ENCODE data around the gene AP2A1. TPM values are rescaled to one million over a fixed set of nuclear protein-coding genes. Genes with fewer than 3 reads are reported as not detected.

The AP2A1 gene
- polyA plus RNA-seq, 2 of the 4 experiments (the other 2 are of a cell fraction): 36.6 to 58.6 TPM

DNA sequence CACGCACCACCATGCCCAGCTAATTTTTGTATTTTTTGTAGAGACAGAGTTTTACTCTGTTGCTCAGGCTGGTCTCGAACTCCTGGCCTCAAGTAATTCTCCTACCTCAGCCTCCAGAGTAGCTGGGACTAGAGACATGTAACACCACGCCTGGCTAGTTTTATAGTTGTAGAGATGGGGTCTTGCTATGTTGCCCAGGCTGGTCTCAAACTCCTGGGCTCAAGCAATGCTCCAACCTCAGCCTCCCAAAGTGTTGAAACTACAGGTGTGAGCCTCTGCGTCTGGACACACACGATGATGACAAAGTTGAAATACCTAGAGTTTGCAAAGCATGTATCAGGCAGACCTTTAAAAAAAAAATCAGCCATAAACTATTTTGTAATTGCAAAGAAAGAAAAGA lies 79.6 kb downstream of the AP2A1 start:
- no peak for ATAC-seq
- H3K9me3 ChIP-seq: no peaks in the 10 kb centered on the region
- POLR2A ChIA-PET: no interaction called here
- CTCF ChIA-PET: interaction anchor here (1.1 to 1.7 kb wide), 4 partner anchors 9 to 161 kb away, joined by 3 to 4 read pairs (median 4); no protein-coding TSS in a partner anchor
- H3K4me2 ChIP-seq: no peak overlapping the region
- TF ChIP-seq FOSL2 (IDR thresholded peaks at IDR 0.05) (no peak), FOSL2 (CRISPR knock-in tag; IDR thresholded peaks at IDR 0.05) (no peak), KDM1A (IDR thresholded peaks at IDR 0.05; ENCODE audit: low read depth) (no peak), MAFK (IDR thresholded peaks at IDR 0.05; ENCODE audit: partially characterized antibody) (no peak), FOXS1 (CRISPR knock-in tag; IDR thresholded peaks at IDR 0.05) (no peak), CEBPB (IDR thresholded peaks at IDR 0.05) (no peak), CHD4 (IDR thresholded peaks at IDR 0.05; ENCODE audit: borderline replicate concordance) (no peak), RNF2 (IDR thresholded peaks at IDR 0.05; ENCODE audit: borderline replicate concordance, low read depth) (no peak), JUNB (IDR thresholded peaks at IDR 0.05) (no peak), JUN (IDR thresholded peaks at IDR 0.05) (no peak), RCOR1 (IDR thresholded peaks at IDR 0.05; ENCODE audit: low read depth, low read length) (no peak), ZC3H11A (IDR thresholded peaks at IDR 0.05) (no peak), MYC (IDR thresholded peaks at IDR 0.05; ENCODE audit: borderline replicate concordance, low read length) (no peak), TFCP2L1 (CRISPR knock-in tag; IDR thresholded peaks at IDR 0.05) (no peak)
- TF ChIP-seq, protein P1, sequence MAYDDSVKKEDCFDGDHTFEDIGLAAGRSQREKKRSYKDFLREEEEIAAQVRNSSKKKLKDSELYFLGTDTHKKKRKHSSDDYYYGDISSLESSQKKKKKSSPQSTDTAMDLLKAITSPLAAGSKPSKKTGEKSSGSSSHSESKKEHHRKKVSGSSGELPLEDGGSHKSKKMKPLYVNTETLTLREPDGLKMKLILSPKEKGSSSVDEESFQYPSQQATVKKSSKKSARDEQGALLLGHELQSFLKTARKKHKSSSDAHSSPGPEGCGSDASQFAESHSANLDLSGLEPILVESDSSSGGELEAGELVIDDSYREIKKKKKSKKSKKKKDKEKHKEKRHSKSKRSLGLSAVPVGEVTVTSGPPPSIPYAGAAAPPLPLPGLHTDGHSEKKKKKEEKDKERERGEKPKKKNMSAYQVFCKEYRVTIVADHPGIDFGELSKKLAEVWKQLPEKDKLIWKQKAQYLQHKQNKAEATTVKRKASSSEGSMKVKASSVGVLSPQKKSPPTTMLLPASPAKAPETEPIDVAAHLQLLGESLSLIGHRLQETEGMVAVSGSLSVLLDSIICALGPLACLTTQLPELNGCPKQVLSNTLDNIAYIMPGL (CRISPR knock-in tag; IDR thresholded peaks at IDR 0.05; ENCODE audit: borderline replicate concordance): no peak
- TF ChIP-seq, protein P2, sequence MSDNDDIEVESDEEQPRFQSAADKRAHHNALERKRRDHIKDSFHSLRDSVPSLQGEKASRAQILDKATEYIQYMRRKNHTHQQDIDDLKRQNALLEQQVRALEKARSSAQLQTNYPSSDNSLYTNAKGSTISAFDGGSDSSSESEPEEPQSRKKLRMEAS (IDR thresholded peaks at IDR 0.05): no peak
- TF ChIP-seq, protein P3, sequence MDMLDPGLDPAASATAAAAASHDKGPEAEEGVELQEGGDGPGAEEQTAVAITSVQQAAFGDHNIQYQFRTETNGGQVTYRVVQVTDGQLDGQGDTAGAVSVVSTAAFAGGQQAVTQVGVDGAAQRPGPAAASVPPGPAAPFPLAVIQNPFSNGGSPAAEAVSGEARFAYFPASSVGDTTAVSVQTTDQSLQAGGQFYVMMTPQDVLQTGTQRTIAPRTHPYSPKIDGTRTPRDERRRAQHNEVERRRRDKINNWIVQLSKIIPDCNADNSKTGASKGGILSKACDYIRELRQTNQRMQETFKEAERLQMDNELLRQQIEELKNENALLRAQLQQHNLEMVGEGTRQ (IDR thresholded peaks at IDR 0.05): no peak
- FAIRE-seq: no peak
- H3K4me3 ChIP-seq: no peak overlapping the region
- H3K27ac ChIP-seq: no peak overlapping the region
- no peak for DNase-seq (ENCODE audit: low read depth in 1 of 2, low spot score in 1 of 2)
- H3K4me1 ChIP-seq: peaks cover 4% of the 10 kb centered on the region; the same call in 1 of the 3 replicates
- WGBS (ENCODE audit: missing lambda C conversion rate): 66% methylated on average over 5 of the region's 5 CpGs

DNA sequence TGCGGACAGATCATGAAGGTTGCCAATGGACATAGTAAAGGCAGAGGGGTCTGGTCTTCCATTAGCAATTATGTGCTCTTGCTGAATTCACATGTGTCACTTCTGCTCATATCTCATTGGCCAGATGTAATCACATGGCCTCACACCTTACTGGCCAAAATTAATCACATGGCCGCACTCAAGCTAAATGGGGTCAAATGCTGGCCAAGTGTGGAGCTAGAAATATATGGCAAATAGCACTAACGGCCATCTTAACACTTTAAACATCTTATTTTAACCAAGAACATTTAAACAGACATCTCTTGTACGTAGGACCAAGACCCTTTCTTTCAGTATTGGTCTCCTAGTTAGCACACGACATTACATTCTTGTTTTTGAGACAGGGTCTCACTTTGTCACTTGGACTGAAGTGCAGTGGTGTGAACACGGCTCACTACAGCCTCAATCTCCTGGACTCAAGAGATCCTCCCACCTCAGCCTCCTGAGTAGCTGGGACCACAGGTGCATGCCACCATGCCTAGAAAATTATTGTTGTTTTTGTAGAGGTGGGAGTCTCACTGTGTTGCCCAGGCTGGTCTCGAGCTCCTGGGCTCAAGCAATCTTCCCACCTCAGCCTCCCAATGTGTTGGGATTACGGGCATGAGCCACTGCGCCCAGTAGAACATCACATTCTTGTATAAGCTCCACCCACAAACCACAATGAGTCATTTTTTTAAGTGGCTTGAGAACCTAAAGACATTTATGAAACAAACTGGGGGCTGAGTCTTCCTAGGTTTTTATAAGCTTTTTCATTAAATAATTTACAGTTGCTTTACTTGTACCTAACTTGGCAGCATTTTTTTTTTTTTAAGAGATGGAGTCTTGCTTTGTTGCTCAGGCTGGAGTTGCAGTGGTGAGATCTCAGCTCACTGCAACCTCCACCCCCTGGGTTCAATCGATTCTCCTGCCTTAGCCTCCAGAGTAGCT lies 81.2 kb downstream of the AP2A1 start:
- H3K27ac ChIP-seq: no peak overlapping the region
- no peaks in the 10 kb centered on the region for H3K9me3 ChIP-seq
- DNase-seq (ENCODE audit: low read depth in 1 of 2, low spot score in 1 of 2) (no peak), FAIRE-seq (no peak), ATAC-seq (no peak)
- ChIA-PET CTCF (interaction anchor here (0.6 to 1.3 kb wide), 3 partner anchors 15 to 120 kb away, joined by 3 to 7 read pairs (median 3); no protein-coding TSS in a partner anchor), POLR2A (interaction anchor here (0.6 to 1.7 kb wide), 2 partner anchors 21 to 1229 kb away, joined by 4 to 6 read pairs; partner anchors contain the start of gene RPL18)
- H3K4me1 ChIP-seq: peaks cover 15% of the 10 kb centered on the region
- no peak overlapping the region for H3K4me3 ChIP-seq
- no peak overlapping the region for H3K4me2 ChIP-seq
- WGBS (ENCODE audit: missing lambda C conversion rate): 83% methylated on average over 10 of the region's 10 CpGs
- TF ChIP-seq, protein P4, sequence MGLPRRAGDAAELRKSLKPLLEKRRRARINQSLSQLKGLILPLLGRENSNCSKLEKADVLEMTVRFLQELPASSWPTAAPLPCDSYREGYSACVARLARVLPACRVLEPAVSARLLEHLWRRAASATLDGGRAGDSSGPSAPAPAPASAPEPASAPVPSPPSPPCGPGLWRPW (IDR thresholded peaks at IDR 0.05): no peak
- TF ChIP-seq, protein P3 (IDR thresholded peaks at IDR 0.05): peak; percentile 84
- TF ChIP-seq EHF (CRISPR knock-in tag; IDR thresholded peaks at IDR 0.05) (no peak), POLR2AphosphoS2 (conservative IDR thresholded peaks at IDR 0.05; ENCODE audit: low read length) (no peak), EP300 (IDR thresholded peaks at IDR 0.05) (no peak), MAZ (IDR thresholded peaks at IDR 0.05; ENCODE audit: borderline replicate concordance, low read depth, low read length) (no peak), ZSCAN20 (CRISPR knock-in tag; IDR thresholded peaks at IDR 0.05) (no peak), HEYL (CRISPR knock-in tag; IDR thresholded peaks at IDR 0.05) (no peak), NR3C1 (IDR thresholded peaks at IDR 0.05) (no peak), FOSL2 (IDR thresholded peaks at IDR 0.05) (no peak), FOSL2 (CRISPR knock-in tag; IDR thresholded peaks at IDR 0.05) (0 out of 2 replicates have a peak, but pooled peaks have one; percentile 5), HOXA7 (CRISPR knock-in tag; IDR thresholded peaks at IDR 0.05) (no peak), RNF2 (IDR thresholded peaks at IDR 0.05; ENCODE audit: borderline replicate concordance, low read depth) (no peak)
- TF ChIP-seq, protein P5, sequence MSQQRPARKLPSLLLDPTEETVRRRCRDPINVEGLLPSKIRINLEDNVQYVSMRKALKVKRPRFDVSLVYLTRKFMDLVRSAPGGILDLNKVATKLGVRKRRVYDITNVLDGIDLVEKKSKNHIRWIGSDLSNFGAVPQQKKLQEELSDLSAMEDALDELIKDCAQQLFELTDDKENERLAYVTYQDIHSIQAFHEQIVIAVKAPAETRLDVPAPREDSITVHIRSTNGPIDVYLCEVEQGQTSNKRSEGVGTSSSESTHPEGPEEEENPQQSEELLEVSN (IDR thresholded peaks at IDR 0.05; ENCODE audit: borderline replicate concordance, low read depth): no peak
- TF ChIP-seq, protein P6, sequence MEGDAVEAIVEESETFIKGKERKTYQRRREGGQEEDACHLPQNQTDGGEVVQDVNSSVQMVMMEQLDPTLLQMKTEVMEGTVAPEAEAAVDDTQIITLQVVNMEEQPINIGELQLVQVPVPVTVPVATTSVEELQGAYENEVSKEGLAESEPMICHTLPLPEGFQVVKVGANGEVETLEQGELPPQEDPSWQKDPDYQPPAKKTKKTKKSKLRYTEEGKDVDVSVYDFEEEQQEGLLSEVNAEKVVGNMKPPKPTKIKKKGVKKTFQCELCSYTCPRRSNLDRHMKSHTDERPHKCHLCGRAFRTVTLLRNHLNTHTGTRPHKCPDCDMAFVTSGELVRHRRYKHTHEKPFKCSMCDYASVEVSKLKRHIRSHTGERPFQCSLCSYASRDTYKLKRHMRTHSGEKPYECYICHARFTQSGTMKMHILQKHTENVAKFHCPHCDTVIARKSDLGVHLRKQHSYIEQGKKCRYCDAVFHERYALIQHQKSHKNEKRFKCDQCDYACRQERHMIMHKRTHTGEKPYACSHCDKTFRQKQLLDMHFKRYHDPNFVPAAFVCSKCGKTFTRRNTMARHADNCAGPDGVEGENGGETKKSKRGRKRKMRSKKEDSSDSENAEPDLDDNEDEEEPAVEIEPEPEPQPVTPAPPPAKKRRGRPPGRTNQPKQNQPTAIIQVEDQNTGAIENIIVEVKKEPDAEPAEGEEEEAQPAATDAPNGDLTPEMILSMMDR (IDR thresholded peaks at IDR 0.05): no peak

All from A549 (cell line).